ENCODE measurements around the gene TRIM42. TPM values are rescaled to one million over a fixed set of nuclear protein-coding genes. Genes with fewer than 3 reads are reported as not detected.

Gene TRIM42
- total RNA-seq, 4 donors from 2014 or later = not detected

- TF ChIP-seq EP300 (IDR thresholded peaks at IDR 0.05) (peak; percentile 78 to 84), CTCF (IDR thresholded peaks at IDR 0.05) (no peak), POLR2A (IDR thresholded peaks at IDR 0.05) (no peak)
- peaks cover 0 to 44% (median 2%) of the 10 kb centered on the region in 4 donors for H3K4me1 ChIP-seq
- no peaks in the 10 kb centered on the region for H3K9me3 ChIP-seq
- no peak overlapping the region for H3K4me3 ChIP-seq
- no peaks in the 10 kb centered on the region for H3K27me3 ChIP-seq
- H3K27ac ChIP-seq = peak overlapping the region in 3 of 4 donors; percentile 44 to 77 (median 71)
- no peaks in the 10 kb centered on the region for H3K36me3 ChIP-seq
- 38 to 42% methylated on average over 2 of the region's 2 CpGs for WGBS, 2 donors
- DNase-seq (ENCODE audit: low spot score in 2 of 2) = peak in 1 of 2 donors; percentile 68
Observed at GRCh38 chr3:140708815-140709214, 31.0 kb downstream of the TRIM42 start.

- Histone ChIP-seq H3K36me3 (no peaks in the 10 kb centered on the region), H3K4me3 (no peak overlapping the region), H3K9me3 (no peaks in the 10 kb centered on the region), H3K4me1 (peaks cover 0 to 44% (median 2%) of the 10 kb centered on the region in 4 donors), H3K27ac (peak overlapping the region in 2 of 4 donors; percentile 70 to 77), H3K27me3 (no peaks in the 10 kb centered on the region)
- TF ChIP-seq POLR2A (IDR thresholded peaks at IDR 0.05) = no peak
- no peak for TF ChIP-seq CTCF (IDR thresholded peaks at IDR 0.05)
- no peak for DNase-seq (ENCODE audit: low spot score in 2 of 2)
Observed at GRCh38 chr3:140709751-140710150, 31.9 kb downstream of the TRIM42 start.

- Histone ChIP-seq H3K27me3 (no peaks in the 10 kb centered on the region), H3K4me3 (no peak overlapping the region), H3K36me3 (no peaks in the 10 kb centered on the region), H3K4me1 (peaks cover 0 to 44% (median 2%) of the 10 kb centered on the region in 4 donors), H3K27ac (no peak overlapping the region), H3K9me3 (no peaks in the 10 kb centered on the region)
- DNase-seq (ENCODE audit: low spot score in 2 of 2) = no peak
- TF ChIP-seq POLR2A (IDR thresholded peaks at IDR 0.05) (no peak), EP300 (IDR thresholded peaks at IDR 0.05) (no peak), CTCF (IDR thresholded peaks at IDR 0.05) (no peak)
- 84 to 90% methylated on average over 2 of the region's 2 CpGs for WGBS, 2 donors
Observed at GRCh38 chr3:140710711-140711389, 33.0 kb downstream of the TRIM42 start.

GRCh38 chr3:140711390-140712035 is 33.6 kb downstream of the TRIM42 start:
- TF ChIP-seq CTCF (IDR thresholded peaks at IDR 0.05) (no peak), POLR2A (IDR thresholded peaks at IDR 0.05) (no peak), EP300 (IDR thresholded peaks at IDR 0.05) (no peak)
- Histone ChIP-seq H3K4me1 (peaks cover 0 to 42% (median 2%) of the 10 kb centered on the region in 4 donors), H3K27me3 (no peaks in the 10 kb centered on the region), H3K27ac (no peak overlapping the region), H3K4me3 (no peak overlapping the region), H3K9me3 (no peaks in the 10 kb centered on the region), H3K36me3 (no peaks in the 10 kb centered on the region)
- 67 to 75% methylated on average over 4 of the region's 4 CpGs for WGBS, 2 donors
- DNase-seq (ENCODE audit: low spot score in 2 of 2) = no peak

GRCh38 chr3:140712301-140712700 is 34.4 kb downstream of the TRIM42 start:
- no peak overlapping the region for H3K27ac ChIP-seq
- no peaks in the 10 kb centered on the region for H3K27me3 ChIP-seq
- WGBS, 2 donors = 83 to 84% methylated on average over 3 of the region's 3 CpGs
- TF ChIP-seq CTCF (IDR thresholded peaks at IDR 0.05) = no peak
- H3K36me3 ChIP-seq = no peaks in the 10 kb centered on the region
- DNase-seq (ENCODE audit: low spot score in 2 of 2) = no peak
- no peak overlapping the region for H3K4me3 ChIP-seq
- no peaks in the 10 kb centered on the region for H3K9me3 ChIP-seq
- H3K4me1 ChIP-seq = peaks cover 0 to 41% (median 2%) of the 10 kb centered on the region in 4 donors

Measured in tibial nerve (tissue), 4 donors.